ENCODE data around the gene ELF3. TPM values are rescaled to one million over a fixed set of nuclear protein-coding genes. Genes with fewer than 3 reads are reported as not detected.

The ELF3 gene
- 182 to 260 TPM (median 231 TPM) in 5 replicates for total RNA-seq (2022; extraction: Qiagen RNA extraction; ENCODE audit: low read depth)

DNA sequence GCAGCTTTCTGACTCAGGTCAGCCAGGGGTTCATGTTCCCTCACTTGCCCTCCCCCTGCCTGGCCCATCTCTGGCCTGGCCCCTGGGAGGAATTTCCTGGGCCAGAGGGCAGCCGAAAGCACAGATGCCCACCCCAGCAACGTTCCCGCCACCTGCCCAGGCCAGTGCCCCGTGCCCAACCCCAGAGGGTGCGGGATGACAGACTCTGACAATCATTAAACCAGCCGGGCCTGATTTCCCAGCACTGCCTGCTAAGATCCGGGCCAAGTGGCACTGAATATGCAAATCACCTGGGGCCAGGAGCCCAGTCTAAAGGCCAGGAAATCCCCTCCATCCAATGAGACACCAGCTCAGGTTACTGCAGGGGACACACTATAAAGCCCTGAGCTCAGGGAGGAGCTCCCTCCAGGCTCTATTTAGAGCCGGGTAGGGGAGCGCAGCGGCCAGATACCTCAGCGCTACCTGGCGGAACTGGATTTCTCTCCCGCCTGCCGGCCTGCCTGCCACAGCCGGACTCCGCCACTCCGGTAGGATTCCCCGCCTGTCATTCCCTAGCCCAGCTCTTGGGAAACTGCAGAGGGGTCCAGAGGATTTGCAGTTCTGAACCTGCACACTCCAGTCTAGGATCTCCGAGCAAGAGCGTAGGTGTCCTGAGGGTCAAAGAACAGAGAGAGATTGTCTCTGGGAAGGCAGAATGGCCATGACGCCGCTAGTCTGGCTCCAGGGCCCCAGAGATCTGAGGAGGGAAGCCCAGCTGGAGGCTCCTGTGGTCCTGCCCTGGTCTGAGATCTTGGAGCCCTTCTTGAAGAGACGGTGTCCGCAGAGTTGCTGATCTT, at the start of gene ELF3:
Gene ELF3 (plus strand): TSS at position 408 of the 836 bp plus-strand sequence. CDS start 550 bp downstream, outside the sequence.

GRCh38 chr1:201982623-201983379, 27.6 kb upstream of the ELF3 start, which contains the start of gene RNPEP:
RNPEP (plus strand) TSS chr1:201982648; CDS start chr1:201982667, 19 bp downstream.

Other genes with a start within 250 kb of the ELF3 start
- 23.5 to 46.0 TPM (median 41.6 TPM) in 5 replicates for gene IPO9, start 181.4 kb upstream of the ELF3 start, total RNA-seq (2022; extraction: Qiagen RNA extraction; ENCODE audit: low read depth)
- gene SHISA4, start 121.7 kb upstream of the ELF3 start, total RNA-seq (2022; extraction: Qiagen RNA extraction; ENCODE audit: low read depth) = 12.1 to 18.3 TPM (median 16.2 TPM) in 5 replicates
- not detected in 5 replicates for gene LMOD1, start 64.0 kb upstream of the ELF3 start, total RNA-seq (2022; extraction: Qiagen RNA extraction; ENCODE audit: low read depth)
- 96.8 to 122 TPM (median 103 TPM) in 5 replicates for gene TIMM17A, start 55.1 kb upstream of the ELF3 start, total RNA-seq (2022; extraction: Qiagen RNA extraction; ENCODE audit: low read depth)
- 78.8 to 89.9 TPM (median 86.4 TPM) in 5 replicates for gene RNPEP, start 27.9 kb upstream of the ELF3 start, total RNA-seq (2022; extraction: Qiagen RNA extraction; ENCODE audit: low read depth)
- gene GPR37L1, start 112.3 kb downstream of the ELF3 start, total RNA-seq (2022; extraction: Qiagen RNA extraction; ENCODE audit: low read depth) = 0.15 to 0.21 TPM (median 0.16 TPM) in 5 replicates
- 44.0 to 54.7 TPM (median 48.4 TPM) in 5 replicates for gene ARL8A, start 134.2 kb downstream of the ELF3 start, total RNA-seq (2022; extraction: Qiagen RNA extraction; ENCODE audit: low read depth)
- gene PTPN7, start 150.0 kb downstream of the ELF3 start, total RNA-seq (2022; extraction: Qiagen RNA extraction; ENCODE audit: low read depth) = not detected in 5 replicates
- 0.31 to 0.79 TPM (median 0.55 TPM) in 5 replicates for gene LGR6, start 183.2 kb downstream of the ELF3 start, total RNA-seq (2022; extraction: Qiagen RNA extraction; ENCODE audit: low read depth)

All from A549 treated with GW870086 at 1 μM for 4 hours (cell line).